H1 (cell line): Measurements from ENCODE around the gene AK8. TPM values are rescaled to one million over a fixed set of nuclear protein-coding genes. Genes with fewer than 3 reads are reported as not detected.

Source experiments
- CBX5 ChIP-seq: fragments of 300-800, 300-1000 bp; sonication (generic); IDR thresholded peaks from 2 replicates; pipeline ENCODE4 v1.7.1; 2016; ENCODE audit warnings: antibody characterized with exemption, low read length, low read depth
- CHD7 ChIP-seq: fragments of 300-600 bp; sonication (generic); IDR thresholded peaks from 2 replicates; pipeline ENCODE4 v1.7.1; 2012; ENCODE audit warnings: low read length, moderate library complexity, mild to moderate bottlenecking, inconsistent platforms; ENCODE audit not compliant: insufficient replicate concordance
- CTBP2 ChIP-seq: IDR thresholded peaks from 2 replicates; pipeline ENCODE4 v1.7.0; 2011; ENCODE audit warnings: borderline replicate concordance, mild to moderate bottlenecking, moderate library complexity, mixed read lengths, low read length; ENCODE audit not compliant: insufficient read depth, insufficient read length
- JUN ChIP-seq: IDR thresholded peaks from 2 replicates; pipeline ENCODE4 v1.6.1; 2011; ENCODE audit warnings: low read depth, mild to moderate bottlenecking, improper control_type of control experiment, low read length
- TAF1 ChIP-seq: IDR thresholded peaks from 2 replicates; pipeline ENCODE4 v1.6.1; 2011; ENCODE audit warnings: mild to moderate bottlenecking, low read depth, low read length
- polyA plus RNA-seq, 7 experiments: library from polyadenylated mRNA; depleted of rRNA in 3 of 7; stranded (reverse) in 5 of 7; unstranded in 2 of 7; fragments of >200 nt in 5 of 7; fragments of 200-250 nt in 2 of 7; gene quantifications; 1 replicate in 5 of 7; 2 replicates in 1 of 7; 4 replicates in 1 of 7; pipeline versions ENCODE4 v1.2.1 to v1.2.3, GENCODE V29; 2011 to 2013; ENCODE audit warnings: missing spikeins in 2 of 7, mixed read lengths in 2 of 7
- total RNA-seq: library from RNA; stranded (reverse); fragmentation: NEBNext Ultra II Directional; extraction: Animal tissue kit (Norgen Biotek cat#: 25700); gene quantifications from 2 replicates; pipeline ENCODE4 v1.2.1, GENCODE V29; 2021

AK8 gene
- total and polyA plus RNA-seq, 2 of the 8 experiments (the other 6 are each of a cell fraction or from before 2014, with no cell fraction given): 0.35 to 0.48 TPM

GRCh38 chr9:132813115-132813771, 64.8 kb downstream of the AK8 start (continued):
- no peak for TF ChIP-seq CHD7
- no peak for TF ChIP-seq CTBP2
- TF ChIP-seq TAF1: no peak
- no peak for TF ChIP-seq JUN
- no peak for TF ChIP-seq CBX5
